Astrocyte of the spinal cord (primary cell): ENCODE measurements around the gene MEPCE.

Experiments
- DNase-seq: peaks from one replicate; pipeline ENCODE4 v3.0.0; 2011; ENCODE audit warnings: low read depth, low spot score
- H3K4me3 ChIP-seq: 2 replicates; pipeline ENCODE4 v1.5.1; 2011; ENCODE audit warnings: low read depth, mild to moderate bottlenecking, low read length, moderate library complexity
- CTCF ChIP-seq: IDR thresholded peaks from 2 replicates; pipeline ENCODE4 v1.5.1; 2012; ENCODE audit warnings: low read depth, mild to moderate bottlenecking, low read length, inconsistent platforms
- in situ Hi-C: cut with HindIII; loops from 2 replicates; pipeline ENCODE4 v1.10.0; 2017; ENCODE audit warnings: low sequenced_read_pairs

The MEPCE gene

DNA sequence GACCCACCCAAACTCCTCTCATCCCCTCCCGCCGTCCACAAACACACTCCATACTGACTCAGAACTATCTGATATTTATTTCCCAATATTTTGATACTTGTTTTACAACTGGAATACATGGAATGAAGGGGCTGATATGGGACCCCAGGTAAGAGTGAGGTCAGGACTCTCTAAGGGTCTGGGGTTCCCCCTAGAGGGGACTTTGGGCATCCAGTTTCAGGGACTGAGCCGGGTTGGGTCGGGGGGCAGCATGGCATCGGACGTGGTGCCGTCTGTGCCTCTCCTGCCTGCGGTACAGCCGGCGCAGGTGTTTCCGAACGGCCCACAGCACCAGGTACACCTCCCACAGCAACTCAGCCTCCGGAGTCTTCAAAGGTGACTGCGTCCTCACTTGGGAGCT is 26.9 kb downstream of the MEPCE start:
- no peak for TF ChIP-seq CTCF
- no peak overlapping the region for H3K4me3 ChIP-seq
- in situ Hi-C loops, result no loop called here
- no peak for DNase-seq

DNA sequence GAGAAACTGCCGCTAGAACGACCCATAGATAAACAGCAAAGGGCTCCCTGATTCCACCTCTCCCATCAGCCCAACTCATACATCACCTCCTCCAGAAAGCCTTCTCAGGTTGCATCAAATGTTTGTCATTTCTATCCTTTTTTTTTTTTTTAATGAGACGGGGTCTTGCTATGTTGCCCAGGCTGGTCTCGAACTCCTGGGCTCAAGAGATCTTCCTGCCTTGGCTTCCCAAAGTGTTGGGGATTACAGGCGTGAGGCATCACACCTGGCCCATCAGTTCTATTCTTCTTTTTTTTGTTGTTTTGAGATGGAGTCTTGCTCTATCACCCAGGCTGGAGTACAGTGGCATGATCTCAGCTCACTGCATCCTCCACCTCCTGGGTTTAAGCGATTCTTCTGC is 27.4 kb downstream of the MEPCE start:
- H3K4me3 ChIP-seq, result no peak overlapping the region
- in situ Hi-C loops, result no loop called here
- no peak for DNase-seq
- TF ChIP-seq CTCF, result no peak

GRCh38 chr7:100464210-100464660 is 34.6 kb downstream of the MEPCE start, which contains the start of gene SPACDR:
Gene SPACDR (minus strand): TSS chr7:100464260. CDS start chr7:100464025, 235 bp downstream.
- no peak within 1 kb of the TSS for H3K4me3 ChIP-seq
- peak; percentile 44 for DNase-seq
- TF ChIP-seq CTCF, result no peak
- in situ Hi-C loops, result no loop called here

- DNase-seq, result no peak
- in situ Hi-C loops, result no loop called here
- H3K4me3 ChIP-seq, result no peak overlapping the region
- no peak for TF ChIP-seq CTCF
These were observed 35.2 kb downstream of the MEPCE start for GRCh38 chr7:100464791-100465190.

DNA sequence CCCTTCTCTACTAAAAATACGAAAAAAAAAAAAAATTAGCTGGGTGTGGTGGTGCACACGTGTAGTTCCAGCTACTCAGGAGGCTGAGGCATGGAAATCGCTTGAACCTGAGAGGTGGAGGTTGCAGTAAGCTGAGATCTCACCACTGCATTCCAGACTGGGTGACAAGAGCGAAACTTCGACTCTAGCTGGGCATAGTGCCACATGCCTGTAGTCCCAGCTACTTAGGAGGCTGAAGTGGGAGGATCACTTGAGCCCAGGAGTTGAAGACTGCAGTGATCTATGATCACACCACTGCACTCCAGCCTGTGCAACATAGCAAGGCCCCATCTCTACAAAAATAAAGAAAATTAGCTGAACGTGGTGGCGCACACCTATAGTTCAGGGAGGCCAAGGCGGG is 35.7 kb downstream of the MEPCE start:
- no peak overlapping the region for H3K4me3 ChIP-seq
- in situ Hi-C loops, result no loop called here
- no peak for TF ChIP-seq CTCF

DNA sequence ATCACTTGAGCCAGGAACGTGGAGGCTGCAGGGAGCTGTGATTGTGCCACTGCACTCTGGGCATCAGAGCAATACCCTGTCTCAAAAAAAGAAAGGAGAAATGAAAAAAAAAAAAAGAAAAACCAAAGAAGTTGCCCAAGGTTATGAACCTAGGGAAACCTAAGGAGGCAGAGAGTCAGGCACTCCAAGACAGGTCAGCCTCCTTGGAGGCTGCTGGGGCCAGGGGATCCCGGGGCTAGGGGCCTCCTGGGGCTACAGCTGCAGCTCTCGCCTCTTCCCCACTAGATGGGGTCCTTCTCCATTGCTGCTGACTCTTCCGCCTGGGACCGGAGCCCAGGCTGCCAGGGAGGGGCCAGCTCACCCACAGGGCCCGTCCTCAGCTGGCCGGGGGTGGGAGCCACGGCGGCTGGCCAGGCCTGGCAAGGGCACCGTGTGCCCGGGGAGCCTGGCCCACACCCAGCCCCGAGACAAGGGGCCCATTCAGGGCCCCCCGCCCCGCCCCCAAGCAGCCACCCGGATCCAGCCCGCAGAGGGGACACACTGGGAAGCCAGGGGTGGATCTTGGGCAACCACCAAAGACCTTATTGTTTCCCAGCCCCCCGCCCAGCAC is 36.2 kb downstream of the MEPCE start:
- in situ Hi-C loops, result no loop called here
- peak; percentile 80 for DNase-seq
- H3K4me3 ChIP-seq, result no peak overlapping the region
- peak; percentile 86 for TF ChIP-seq CTCF

More for the DNA sequence above, 35.7 kb downstream of the MEPCE start:
- DNase-seq, result no peak
